Esophagus squamous epithelium (tissue), 4 donors: ENCODE data around the gene RBFOX1.

Experiments used
- POLR2A ChIP-seq, 4 donors: fragments of 450-650 bp; IDR thresholded peaks; one replicate each; pipeline ENCODE4 v1.6.1; 2017; ENCODE audit warnings: antibody characterized with exemption in 4 of 4, mild to moderate bottlenecking in 4 of 4, moderate library complexity in 3 of 4
- TF ChIP-seq, protein P1 (sequence below), 6 experiments: fragments of 450-650 bp in 4 of 6; fragments of 200-600 bp in 2 of 6; sonication (generic) in 2 of 6; IDR thresholded peaks; one replicate each; pipeline ENCODE4 v1.5.1; 2016 to 2019; ENCODE audit warnings: antibody characterized with exemption in 6 of 6, mild to moderate bottlenecking in 4 of 6, moderate library complexity in 4 of 6

- TF ChIP-seq, protein P1, sequence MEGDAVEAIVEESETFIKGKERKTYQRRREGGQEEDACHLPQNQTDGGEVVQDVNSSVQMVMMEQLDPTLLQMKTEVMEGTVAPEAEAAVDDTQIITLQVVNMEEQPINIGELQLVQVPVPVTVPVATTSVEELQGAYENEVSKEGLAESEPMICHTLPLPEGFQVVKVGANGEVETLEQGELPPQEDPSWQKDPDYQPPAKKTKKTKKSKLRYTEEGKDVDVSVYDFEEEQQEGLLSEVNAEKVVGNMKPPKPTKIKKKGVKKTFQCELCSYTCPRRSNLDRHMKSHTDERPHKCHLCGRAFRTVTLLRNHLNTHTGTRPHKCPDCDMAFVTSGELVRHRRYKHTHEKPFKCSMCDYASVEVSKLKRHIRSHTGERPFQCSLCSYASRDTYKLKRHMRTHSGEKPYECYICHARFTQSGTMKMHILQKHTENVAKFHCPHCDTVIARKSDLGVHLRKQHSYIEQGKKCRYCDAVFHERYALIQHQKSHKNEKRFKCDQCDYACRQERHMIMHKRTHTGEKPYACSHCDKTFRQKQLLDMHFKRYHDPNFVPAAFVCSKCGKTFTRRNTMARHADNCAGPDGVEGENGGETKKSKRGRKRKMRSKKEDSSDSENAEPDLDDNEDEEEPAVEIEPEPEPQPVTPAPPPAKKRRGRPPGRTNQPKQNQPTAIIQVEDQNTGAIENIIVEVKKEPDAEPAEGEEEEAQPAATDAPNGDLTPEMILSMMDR (IDR thresholded peaks at IDR 0.05), result no peak
- no peak for TF ChIP-seq POLR2A (IDR thresholded peaks at IDR 0.05)
Measured at GRCh38 chr16:7555459-7555858, 222.8 kb downstream of the RBFOX1 start.
